GM23338 (cell line): Measurements from ENCODE around the gene TOP1. TPM values are rescaled to one million over a fixed set of nuclear protein-coding genes. Genes with fewer than 3 reads are reported as not detected.

Experiments used
- ATAC-seq: fragments of 200-7000 bp; cut with Tn5 transposase; 3 replicates; pipeline ENCODE4 v1.9.1; 2020
- DNase-seq: peaks from one replicate; pipeline ENCODE4 v3.0.0-alpha.2; 2015; ENCODE audit warnings: low spot score
- H2AFZ ChIP-seq: fragments of 200-600 bp; sonication (generic); 2 replicates; pipeline ENCODE4 v1.8.0; 2016; ENCODE audit warnings: antibody characterized with exemption, mild to moderate bottlenecking, moderate library complexity
- H3F3A ChIP-seq: fragments of 200-600 bp; sonication (generic); replicated peaks from 2 replicates; pipeline ENCODE4 v1.8.0; 2017; ENCODE audit warnings: antibody characterized with exemption, mixed run types, low read depth
- H3K27ac ChIP-seq: fragments of 200-600 bp; sonication (generic); 2 replicates; pipeline ENCODE4 v1.6.1; 2016; ENCODE audit warnings: low read depth
- H3K27me3 ChIP-seq: fragments of 200-600 bp; sonication (generic); 2 replicates; pipeline ENCODE4 v1.8.0; 2016; ENCODE audit warnings: mild to moderate bottlenecking, mixed run types, moderate library complexity; ENCODE audit not compliant: insufficient read depth
- H3K36me3 ChIP-seq: fragments of 200-600 bp; sonication (generic); 2 replicates; pipeline ENCODE4 v1.8.0; 2016; ENCODE audit warnings: mild to moderate bottlenecking; ENCODE audit not compliant: insufficient read depth
- H3K4me1 ChIP-seq: fragments of 200-600 bp; sonication (generic); 2 replicates; pipeline ENCODE4 v1.8.0; 2016; ENCODE audit warnings: mild to moderate bottlenecking, moderate library complexity; ENCODE audit not compliant: insufficient read depth
- H3K4me2 ChIP-seq: fragments of 200-600 bp; sonication (generic); 2 replicates; pipeline ENCODE4 v1.7.1; 2017; ENCODE audit warnings: mixed run types
- H3K4me3 ChIP-seq: fragments of 200-600 bp; sonication (generic); 2 replicates; pipeline ENCODE4 v1.6.1; 2016; ENCODE audit warnings: mixed run types
- H3K79me2 ChIP-seq: fragments of 200-600 bp; sonication (generic); replicated peaks from 2 replicates; pipeline ENCODE4 v1.8.0; 2017; ENCODE audit warnings: mild to moderate bottlenecking; ENCODE audit not compliant: insufficient read depth
- H3K9me2 ChIP-seq: fragments of 200-600 bp; sonication (generic); 2 replicates; pipeline ENCODE4 v1.8.0; 2017; ENCODE audit not compliant: insufficient read depth
- H4K20me1 ChIP-seq: fragments of 200-600 bp; sonication (generic); replicated peaks from 2 replicates; pipeline ENCODE4 v1.8.0; 2017; ENCODE audit warnings: mild to moderate bottlenecking; ENCODE audit not compliant: insufficient read depth
- H3K27ac Mint-ChIP-seq: 2 replicates; pipeline ENCODE4 v1.8.0; 2020; ENCODE audit warnings: inconsistent platforms, mild to moderate bottlenecking, moderate library complexity, mixed read lengths
- H3K27me3 Mint-ChIP-seq: 3 replicates; pipeline ENCODE4 v1.8.0; 2022; ENCODE audit warnings: low read depth, mild to moderate bottlenecking, moderate library complexity, mixed read lengths, inconsistent platforms; ENCODE audit not compliant: insufficient read depth, poor library complexity
- H3K36me3 Mint-ChIP-seq: 3 replicates; pipeline ENCODE4 v1.8.0; 2021; ENCODE audit warnings: low read depth, mild to moderate bottlenecking, inconsistent platforms, moderate library complexity, mixed read lengths
- H3K4me1 Mint-ChIP-seq: 3 replicates; pipeline ENCODE4 v1.8.0; 2020; ENCODE audit warnings: mild to moderate bottlenecking, inconsistent platforms, mixed read lengths
- H3K4me3 Mint-ChIP-seq: 3 replicates; pipeline ENCODE4 v1.8.0; 2021; ENCODE audit warnings: moderate library complexity, mild to moderate bottlenecking, inconsistent platforms, mixed read lengths
- H3K9me3 Mint-ChIP-seq: 3 replicates; pipeline ENCODE4 v1.8.0; 2020; ENCODE audit warnings: moderate library complexity, mild to moderate bottlenecking, inconsistent platforms, mixed read lengths
- CREB1 ChIP-seq: fragments of 250-450 bp; sonication (Bioruptor Pico); IDR thresholded peaks from 2 replicates; pipeline ENCODE4 v1.5.0; 2020; ENCODE audit warnings: low read depth, mild to moderate bottlenecking, moderate library complexity
- EZH2 ChIP-seq: fragments of 200-600 bp; sonication (generic); IDR thresholded peaks from one replicate; pipeline ENCODE4 v1.8.0; 2017; ENCODE audit warnings: antibody characterized with exemption, mild to moderate bottlenecking, low read depth; ENCODE audit not compliant: unreplicated experiment
- EZH2phosphoT487 ChIP-seq: fragments of 200-600 bp; sonication (generic); IDR thresholded peaks from one replicate; pipeline ENCODE4 v1.8.1; 2018; ENCODE audit warnings: antibody characterized with exemption; ENCODE audit not compliant: unreplicated experiment
- NANOG ChIP-seq: IDR thresholded peaks from 2 replicates; pipeline ENCODE4 v1.6.1; 2016; ENCODE audit warnings: antibody characterized with exemption, borderline replicate concordance
- POLR2AphosphoS5 ChIP-seq: IDR thresholded peaks from 2 replicates; pipeline ENCODE4 v1.6.1; 2016; ENCODE audit warnings: antibody characterized with exemption, low read depth
- STAT1 ChIP-seq: IDR thresholded peaks from one replicate; pipeline ENCODE4 v1.6.1; 2016; ENCODE audit warnings: antibody characterized with exemption; ENCODE audit not compliant: unreplicated experiment
- ZNF114 ChIP-seq: fragments of 250-450 bp; sonication (Bioruptor Pico); IDR thresholded peaks from 2 replicates; pipeline ENCODE4 v1.5.0; 2020; ENCODE audit warnings: mild to moderate bottlenecking, moderate library complexity
- ZNF331 ChIP-seq: fragments of 250-450 bp; sonication (Bioruptor Pico); IDR thresholded peaks from 2 replicates; pipeline ENCODE4 v1.5.0; 2020; ENCODE audit warnings: low read depth, mild to moderate bottlenecking, moderate library complexity
- polyA plus RNA-seq: library from polyadenylated mRNA; unstranded; fragments of >200 nt; fragmentation: Nextera tagmentation; extraction: Ambion mirVana; gene quantifications from 2 replicates; pipeline ENCODE4 v1.2.1, GENCODE V29; 2016
- total RNA-seq: library from RNA; depleted of rRNA; stranded (reverse); fragments of >200 nt; shearing (Covaris generic); gene quantifications from 2 replicates; pipeline ENCODE4 v1.2.3, GENCODE V29; 2014
- TF ChIP-seq, protein P1 (sequence below): IDR thresholded peaks from one replicate; pipeline ENCODE4 v1.6.1; 2018; ENCODE audit warnings: antibody characterized with exemption; ENCODE audit not compliant: unreplicated experiment
- TF ChIP-seq, protein P2 (sequence below): fragments of 250-450 bp; sonication (Bioruptor Pico); IDR thresholded peaks from 2 replicates; pipeline ENCODE4 v1.5.0; 2020; ENCODE audit warnings: mild to moderate bottlenecking, moderate library complexity
- TF ChIP-seq, protein P3 (sequence below), 2 experiments: fragments of 200-600 bp in 1 of 2; sonication (generic) in 1 of 2; conservative IDR thresholded peaks; 2 replicates each; pipeline versions ENCODE4 v1.5.1 to v1.6.1; 2016 to 2017; ENCODE audit warnings: antibody characterized with exemption in 2 of 2, low read depth in 2 of 2, mild to moderate bottlenecking in 2 of 2, moderate library complexity in 1 of 2
- TF ChIP-seq, protein P4 (sequence below): IDR thresholded peaks from 2 replicates; pipeline ENCODE4 v1.6.1; 2016; ENCODE audit warnings: antibody characterized with exemption

The TOP1 gene
- total and polyA plus RNA-seq, 2 experiments from 2014 or later = 62.4 to 101 TPM

DNA sequence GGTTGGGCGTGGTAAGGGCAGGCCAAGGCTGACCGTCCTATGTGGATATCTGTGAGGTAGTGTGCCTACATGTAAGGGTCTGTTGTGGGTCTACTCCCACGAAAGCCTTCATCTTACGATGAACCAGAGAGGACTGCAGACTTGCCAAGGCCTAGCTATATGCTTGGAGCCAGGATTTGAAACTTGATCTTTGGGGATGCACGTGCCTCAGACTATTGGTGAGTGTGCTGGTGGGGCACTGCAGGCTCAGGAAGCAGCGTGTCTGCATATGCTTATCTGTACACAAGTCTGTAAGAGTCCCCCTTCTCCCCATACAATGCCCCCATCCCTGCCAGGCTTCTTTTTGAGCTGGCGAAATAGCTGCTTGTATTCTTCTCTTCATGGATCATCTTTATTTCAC is 126.6 kb downstream of the TOP1 start:
- no peaks in the 10 kb centered on the region for H3F3A ChIP-seq
- peaks cover 5% of the 10 kb centered on the region for H3K4me1 ChIP-seq
- H3K27me3 Mint-ChIP-seq = peaks cover 1% of the 10 kb centered on the region
- peaks cover 9% of the 10 kb centered on the region for H3K36me3 Mint-ChIP-seq
- H3K4me3 ChIP-seq = no peak overlapping the region
- H3K9me2 ChIP-seq = no peaks in the 10 kb centered on the region
- no peaks in the 10 kb centered on the region for H3K27me3 ChIP-seq
- H3K4me2 ChIP-seq = no peak overlapping the region
- no peak for ATAC-seq
- no peaks in the 10 kb centered on the region for H3K9me3 Mint-ChIP-seq
- H2AFZ ChIP-seq = no peak overlapping the region
- TF ChIP-seq EZH2phosphoT487 (no peak), NANOG (no peak), EZH2 (no peak), ZNF331 (CRISPR knock-in tag) (no peak), ZNF114 (CRISPR knock-in tag) (no peak), POLR2AphosphoS5 (no peak), STAT1 (no peak), CREB1 (CRISPR knock-in tag) (no peak)
- TF ChIP-seq, protein P1, sequence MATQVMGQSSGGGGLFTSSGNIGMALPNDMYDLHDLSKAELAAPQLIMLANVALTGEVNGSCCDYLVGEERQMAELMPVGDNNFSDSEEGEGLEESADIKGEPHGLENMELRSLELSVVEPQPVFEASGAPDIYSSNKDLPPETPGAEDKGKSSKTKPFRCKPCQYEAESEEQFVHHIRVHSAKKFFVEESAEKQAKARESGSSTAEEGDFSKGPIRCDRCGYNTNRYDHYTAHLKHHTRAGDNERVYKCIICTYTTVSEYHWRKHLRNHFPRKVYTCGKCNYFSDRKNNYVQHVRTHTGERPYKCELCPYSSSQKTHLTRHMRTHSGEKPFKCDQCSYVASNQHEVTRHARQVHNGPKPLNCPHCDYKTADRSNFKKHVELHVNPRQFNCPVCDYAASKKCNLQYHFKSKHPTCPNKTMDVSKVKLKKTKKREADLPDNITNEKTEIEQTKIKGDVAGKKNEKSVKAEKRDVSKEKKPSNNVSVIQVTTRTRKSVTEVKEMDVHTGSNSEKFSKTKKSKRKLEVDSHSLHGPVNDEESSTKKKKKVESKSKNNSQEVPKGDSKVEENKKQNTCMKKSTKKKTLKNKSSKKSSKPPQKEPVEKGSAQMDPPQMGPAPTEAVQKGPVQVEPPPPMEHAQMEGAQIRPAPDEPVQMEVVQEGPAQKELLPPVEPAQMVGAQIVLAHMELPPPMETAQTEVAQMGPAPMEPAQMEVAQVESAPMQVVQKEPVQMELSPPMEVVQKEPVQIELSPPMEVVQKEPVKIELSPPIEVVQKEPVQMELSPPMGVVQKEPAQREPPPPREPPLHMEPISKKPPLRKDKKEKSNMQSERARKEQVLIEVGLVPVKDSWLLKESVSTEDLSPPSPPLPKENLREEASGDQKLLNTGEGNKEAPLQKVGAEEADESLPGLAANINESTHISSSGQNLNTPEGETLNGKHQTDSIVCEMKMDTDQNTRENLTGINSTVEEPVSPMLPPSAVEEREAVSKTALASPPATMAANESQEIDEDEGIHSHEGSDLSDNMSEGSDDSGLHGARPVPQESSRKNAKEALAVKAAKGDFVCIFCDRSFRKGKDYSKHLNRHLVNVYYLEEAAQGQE = no peak
- TF ChIP-seq, protein P2, sequence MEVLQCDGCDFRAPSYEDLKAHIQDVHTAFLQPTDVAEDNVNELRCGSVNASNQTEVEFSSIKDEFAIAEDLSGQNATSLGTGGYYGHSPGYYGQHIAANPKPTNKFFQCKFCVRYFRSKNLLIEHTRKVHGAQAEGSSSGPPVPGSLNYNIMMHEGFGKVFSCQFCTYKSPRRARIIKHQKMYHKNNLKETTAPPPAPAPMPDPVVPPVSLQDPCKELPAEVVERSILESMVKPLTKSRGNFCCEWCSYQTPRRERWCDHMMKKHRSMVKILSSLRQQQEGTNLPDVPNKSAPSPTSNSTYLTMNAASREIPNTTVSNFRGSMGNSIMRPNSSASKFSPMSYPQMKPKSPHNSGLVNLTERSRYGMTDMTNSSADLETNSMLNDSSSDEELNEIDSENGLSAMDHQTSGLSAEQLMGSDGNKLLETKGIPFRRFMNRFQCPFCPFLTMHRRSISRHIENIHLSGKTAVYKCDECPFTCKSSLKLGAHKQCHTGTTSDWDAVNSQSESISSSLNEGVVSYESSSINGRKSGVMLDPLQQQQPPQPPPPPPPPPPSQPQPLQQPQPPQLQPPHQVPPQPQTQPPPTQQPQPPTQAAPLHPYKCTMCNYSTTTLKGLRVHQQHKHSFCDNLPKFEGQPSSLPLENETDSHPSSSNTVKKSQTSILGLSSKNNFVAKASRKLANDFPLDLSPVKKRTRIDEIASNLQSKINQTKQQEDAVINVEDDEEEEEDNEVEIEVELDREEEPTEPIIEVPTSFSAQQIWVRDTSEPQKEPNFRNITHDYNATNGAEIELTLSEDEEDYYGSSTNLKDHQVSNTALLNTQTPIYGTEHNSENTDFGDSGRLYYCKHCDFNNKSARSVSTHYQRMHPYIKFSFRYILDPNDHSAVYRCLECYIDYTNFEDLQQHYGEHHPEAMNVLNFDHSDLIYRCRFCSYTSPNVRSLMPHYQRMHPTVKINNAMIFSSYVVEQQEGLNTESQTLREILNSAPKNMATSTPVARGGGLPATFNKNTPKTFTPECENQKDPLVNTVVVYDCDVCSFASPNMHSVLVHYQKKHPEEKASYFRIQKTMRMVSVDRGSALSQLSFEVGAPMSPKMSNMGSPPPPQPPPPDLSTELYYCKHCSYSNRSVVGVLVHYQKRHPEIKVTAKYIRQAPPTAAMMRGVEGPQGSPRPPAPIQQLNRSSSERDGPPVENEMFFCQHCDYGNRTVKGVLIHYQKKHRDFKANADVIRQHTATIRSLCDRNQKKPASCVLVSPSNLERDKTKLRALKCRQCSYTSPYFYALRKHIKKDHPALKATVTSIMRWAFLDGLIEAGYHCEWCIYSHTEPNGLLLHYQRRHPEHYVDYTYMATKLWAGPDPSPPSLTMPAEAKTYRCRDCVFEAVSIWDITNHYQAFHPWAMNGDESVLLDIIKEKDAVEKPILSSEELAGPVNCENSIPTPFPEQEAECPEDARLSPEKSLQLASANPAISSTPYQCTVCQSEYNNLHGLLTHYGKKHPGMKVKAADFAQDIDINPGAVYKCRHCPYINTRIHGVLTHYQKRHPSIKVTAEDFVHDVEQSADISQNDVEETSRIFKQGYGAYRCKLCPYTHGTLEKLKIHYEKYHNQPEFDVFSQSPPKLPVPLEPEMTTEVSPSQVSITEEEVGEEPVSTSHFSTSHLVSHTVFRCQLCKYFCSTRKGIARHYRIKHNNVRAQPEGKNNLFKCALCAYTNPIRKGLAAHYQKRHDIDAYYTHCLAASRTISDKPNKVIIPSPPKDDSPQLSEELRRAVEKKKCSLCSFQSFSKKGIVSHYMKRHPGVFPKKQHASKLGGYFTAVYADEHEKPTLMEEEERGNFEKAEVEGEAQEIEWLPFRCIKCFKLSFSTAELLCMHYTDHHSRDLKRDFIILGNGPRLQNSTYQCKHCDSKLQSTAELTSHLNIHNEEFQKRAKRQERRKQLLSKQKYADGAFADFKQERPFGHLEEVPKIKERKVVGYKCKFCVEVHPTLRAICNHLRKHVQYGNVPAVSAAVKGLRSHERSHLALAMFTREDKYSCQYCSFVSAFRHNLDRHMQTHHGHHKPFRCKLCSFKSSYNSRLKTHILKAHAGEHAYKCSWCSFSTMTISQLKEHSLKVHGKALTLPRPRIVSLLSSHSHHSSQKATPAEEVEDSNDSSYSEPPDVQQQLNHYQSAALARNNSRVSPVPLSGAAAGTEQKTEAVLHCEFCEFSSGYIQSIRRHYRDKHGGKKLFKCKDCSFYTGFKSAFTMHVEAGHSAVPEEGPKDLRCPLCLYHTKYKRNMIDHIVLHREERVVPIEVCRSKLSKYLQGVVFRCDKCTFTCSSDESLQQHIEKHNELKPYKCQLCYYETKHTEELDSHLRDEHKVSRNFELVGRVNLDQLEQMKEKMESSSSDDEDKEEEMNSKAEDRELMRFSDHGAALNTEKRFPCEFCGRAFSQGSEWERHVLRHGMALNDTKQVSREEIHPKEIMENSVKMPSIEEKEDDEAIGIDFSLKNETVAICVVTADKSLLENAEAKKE (CRISPR knock-in tag) = no peak
- TF ChIP-seq, protein P3, sequence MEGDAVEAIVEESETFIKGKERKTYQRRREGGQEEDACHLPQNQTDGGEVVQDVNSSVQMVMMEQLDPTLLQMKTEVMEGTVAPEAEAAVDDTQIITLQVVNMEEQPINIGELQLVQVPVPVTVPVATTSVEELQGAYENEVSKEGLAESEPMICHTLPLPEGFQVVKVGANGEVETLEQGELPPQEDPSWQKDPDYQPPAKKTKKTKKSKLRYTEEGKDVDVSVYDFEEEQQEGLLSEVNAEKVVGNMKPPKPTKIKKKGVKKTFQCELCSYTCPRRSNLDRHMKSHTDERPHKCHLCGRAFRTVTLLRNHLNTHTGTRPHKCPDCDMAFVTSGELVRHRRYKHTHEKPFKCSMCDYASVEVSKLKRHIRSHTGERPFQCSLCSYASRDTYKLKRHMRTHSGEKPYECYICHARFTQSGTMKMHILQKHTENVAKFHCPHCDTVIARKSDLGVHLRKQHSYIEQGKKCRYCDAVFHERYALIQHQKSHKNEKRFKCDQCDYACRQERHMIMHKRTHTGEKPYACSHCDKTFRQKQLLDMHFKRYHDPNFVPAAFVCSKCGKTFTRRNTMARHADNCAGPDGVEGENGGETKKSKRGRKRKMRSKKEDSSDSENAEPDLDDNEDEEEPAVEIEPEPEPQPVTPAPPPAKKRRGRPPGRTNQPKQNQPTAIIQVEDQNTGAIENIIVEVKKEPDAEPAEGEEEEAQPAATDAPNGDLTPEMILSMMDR (conservative IDR thresholded peaks at IDR 0.05; ENCODE audit: low read depth in 2 of 2) = no peak
- TF ChIP-seq, protein P4, sequence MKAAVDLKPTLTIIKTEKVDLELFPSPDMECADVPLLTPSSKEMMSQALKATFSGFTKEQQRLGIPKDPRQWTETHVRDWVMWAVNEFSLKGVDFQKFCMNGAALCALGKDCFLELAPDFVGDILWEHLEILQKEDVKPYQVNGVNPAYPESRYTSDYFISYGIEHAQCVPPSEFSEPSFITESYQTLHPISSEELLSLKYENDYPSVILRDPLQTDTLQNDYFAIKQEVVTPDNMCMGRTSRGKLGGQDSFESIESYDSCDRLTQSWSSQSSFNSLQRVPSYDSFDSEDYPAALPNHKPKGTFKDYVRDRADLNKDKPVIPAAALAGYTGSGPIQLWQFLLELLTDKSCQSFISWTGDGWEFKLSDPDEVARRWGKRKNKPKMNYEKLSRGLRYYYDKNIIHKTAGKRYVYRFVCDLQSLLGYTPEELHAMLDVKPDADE = no peak
- no peak overlapping the region for H3K4me3 Mint-ChIP-seq
- peaks cover 56% of the 10 kb centered on the region for H3K4me1 Mint-ChIP-seq
- H3K79me2 ChIP-seq = peaks cover 98% of the 10 kb centered on the region
- H3K36me3 ChIP-seq = no peaks in the 10 kb centered on the region
- DNase-seq = no peak
- no peak overlapping the region for H3K27ac Mint-ChIP-seq
- no peak overlapping the region for H3K27ac ChIP-seq
- peaks cover 62% of the 10 kb centered on the region for H4K20me1 ChIP-seq
